PFSK-1 (cell line): ENCODE results near the gene ATPAF1.

ENCODE experiments used
- POLR2AphosphoS5 ChIP-seq: IDR thresholded peaks from 2 replicates; pipeline ENCODE4 v1.6.1; 2012; ENCODE audit warnings: low read depth, mild to moderate bottlenecking, control low read depth, low read length, moderate library complexity
- TF ChIP-seq, protein P1 (sequence below), 2 experiments: IDR thresholded peaks; 2 replicates each; pipeline versions ENCODE4 v1.6.1 to v1.8.0; 2011 to 2012; ENCODE audit warnings: low read depth in 2 of 2, low read length in 2 of 2, control low read depth in 1 of 2, inconsistent platforms in 1 of 2, mild to moderate bottlenecking in 1 of 2, moderate library complexity in 1 of 2; ENCODE audit not compliant: insufficient read depth in 1 of 2

DNA sequence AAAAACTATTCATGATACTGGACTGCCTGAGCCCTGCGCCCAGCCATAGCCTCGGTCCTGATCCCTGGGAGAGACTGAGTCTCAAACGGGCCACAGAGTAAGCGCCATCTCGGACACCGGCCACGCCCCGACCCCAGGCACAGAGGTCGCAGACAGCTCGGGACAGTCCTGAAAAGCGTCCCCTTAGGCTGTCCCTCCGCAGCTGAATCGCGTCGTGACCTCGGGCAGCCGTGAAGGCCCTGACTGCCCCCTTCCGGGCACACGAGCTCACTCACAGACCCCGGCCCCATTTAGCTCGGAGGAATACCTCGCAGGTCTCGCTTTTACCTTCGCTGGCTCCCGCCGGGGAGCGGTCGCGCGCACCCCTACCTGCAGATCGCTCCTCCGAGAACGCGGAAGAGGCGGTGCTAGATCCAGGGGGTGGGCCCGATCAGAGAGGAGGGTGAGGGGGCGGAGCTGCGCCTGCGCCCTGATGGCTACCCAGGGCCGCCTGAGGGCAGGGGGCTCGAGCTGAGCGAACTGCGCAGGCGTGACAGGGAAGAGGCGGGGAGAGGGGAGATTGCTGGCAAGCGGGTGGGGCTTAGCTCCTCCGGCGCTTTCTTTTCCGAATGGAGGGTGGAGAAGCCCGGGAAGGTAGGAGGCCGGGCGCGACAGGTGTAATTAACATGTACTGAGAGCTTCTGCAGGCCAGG is 64.2 kb downstream of the ATPAF1 start, which contains the start of gene MKNK1:
- TF ChIP-seq, protein P1, sequence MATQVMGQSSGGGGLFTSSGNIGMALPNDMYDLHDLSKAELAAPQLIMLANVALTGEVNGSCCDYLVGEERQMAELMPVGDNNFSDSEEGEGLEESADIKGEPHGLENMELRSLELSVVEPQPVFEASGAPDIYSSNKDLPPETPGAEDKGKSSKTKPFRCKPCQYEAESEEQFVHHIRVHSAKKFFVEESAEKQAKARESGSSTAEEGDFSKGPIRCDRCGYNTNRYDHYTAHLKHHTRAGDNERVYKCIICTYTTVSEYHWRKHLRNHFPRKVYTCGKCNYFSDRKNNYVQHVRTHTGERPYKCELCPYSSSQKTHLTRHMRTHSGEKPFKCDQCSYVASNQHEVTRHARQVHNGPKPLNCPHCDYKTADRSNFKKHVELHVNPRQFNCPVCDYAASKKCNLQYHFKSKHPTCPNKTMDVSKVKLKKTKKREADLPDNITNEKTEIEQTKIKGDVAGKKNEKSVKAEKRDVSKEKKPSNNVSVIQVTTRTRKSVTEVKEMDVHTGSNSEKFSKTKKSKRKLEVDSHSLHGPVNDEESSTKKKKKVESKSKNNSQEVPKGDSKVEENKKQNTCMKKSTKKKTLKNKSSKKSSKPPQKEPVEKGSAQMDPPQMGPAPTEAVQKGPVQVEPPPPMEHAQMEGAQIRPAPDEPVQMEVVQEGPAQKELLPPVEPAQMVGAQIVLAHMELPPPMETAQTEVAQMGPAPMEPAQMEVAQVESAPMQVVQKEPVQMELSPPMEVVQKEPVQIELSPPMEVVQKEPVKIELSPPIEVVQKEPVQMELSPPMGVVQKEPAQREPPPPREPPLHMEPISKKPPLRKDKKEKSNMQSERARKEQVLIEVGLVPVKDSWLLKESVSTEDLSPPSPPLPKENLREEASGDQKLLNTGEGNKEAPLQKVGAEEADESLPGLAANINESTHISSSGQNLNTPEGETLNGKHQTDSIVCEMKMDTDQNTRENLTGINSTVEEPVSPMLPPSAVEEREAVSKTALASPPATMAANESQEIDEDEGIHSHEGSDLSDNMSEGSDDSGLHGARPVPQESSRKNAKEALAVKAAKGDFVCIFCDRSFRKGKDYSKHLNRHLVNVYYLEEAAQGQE (IDR thresholded peaks at IDR 0.05; ENCODE audit: insufficient read depth in 1 of 2, low read depth in 2 of 2, low read length in 2 of 2), result no peak
- peak; percentile 93 for TF ChIP-seq POLR2AphosphoS5
